HS-27A (cell line): ENCODE data around the gene SMIM32.

Experiments
- DNase-seq: peaks from one replicate; pipeline ENCODE4 v3.0.0-alpha.2; 2012; ENCODE audit warnings: low read depth, missing footprints

The SMIM32 gene

DNA sequence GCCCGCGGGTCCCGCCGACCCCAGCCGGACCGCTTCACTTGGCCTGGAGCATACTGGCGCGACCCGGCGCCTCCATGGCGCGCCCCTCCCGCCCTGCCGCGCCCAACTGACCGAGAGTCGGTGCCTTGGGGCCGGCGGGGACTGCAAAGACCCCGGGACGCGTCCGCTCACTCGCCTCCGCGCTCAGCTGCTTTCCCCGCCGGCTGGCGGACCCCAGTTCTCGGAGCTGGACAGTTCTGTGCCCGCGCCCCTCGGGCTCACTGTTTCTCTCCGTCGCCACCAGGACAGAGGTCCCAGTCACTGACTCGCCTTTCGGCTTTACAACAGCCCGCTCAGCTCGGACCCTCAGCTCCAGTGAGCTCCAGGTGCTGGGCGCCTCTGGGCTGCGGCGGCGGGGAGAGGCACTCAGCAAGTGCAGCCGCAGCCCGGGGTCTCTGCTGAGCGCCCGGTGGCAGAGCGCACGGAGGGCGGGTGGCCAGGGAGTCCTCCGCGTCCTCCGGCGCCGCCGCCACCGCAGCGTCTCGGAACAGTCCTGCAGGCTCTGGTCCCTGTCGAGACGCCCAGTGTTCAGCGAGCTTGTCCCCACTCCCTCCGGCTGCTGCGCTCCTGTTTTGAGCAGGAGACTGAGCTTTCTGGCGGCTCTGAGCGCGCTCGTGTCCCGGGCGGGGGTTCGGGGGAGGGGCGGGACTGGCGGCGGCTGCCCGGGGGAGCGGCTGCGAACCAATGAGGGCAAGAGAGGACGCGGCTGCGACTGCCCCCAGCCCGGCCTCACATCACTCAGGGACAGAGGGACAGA, at the start of gene SMIM32:
SMIM32 (minus strand) TSS at position 637 of the 796 bp plus-strand sequence. CDS start 638 bp downstream, outside the sequence.
- no peak for DNase-seq

DNA sequence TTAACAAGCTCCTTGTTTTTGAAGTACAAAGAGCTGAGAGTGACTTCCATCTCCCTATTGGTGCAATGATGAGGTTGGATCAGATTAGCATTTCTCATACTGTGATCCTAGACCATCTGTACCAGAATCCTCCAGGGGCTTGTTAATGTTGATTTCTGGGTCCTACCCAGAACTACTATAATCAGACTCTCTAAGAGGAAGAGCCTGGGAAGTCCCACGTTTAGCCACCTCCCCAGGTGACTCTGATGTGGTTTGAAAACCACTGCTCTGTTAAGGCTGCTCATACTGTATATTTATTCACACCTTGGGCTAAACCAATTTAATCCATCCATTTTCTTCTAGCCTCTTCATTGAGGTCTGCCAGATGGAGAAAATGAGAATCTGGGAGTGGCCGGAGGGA, 49.6 kb upstream of the SMIM32 start:
- no peak for DNase-seq

DNA sequence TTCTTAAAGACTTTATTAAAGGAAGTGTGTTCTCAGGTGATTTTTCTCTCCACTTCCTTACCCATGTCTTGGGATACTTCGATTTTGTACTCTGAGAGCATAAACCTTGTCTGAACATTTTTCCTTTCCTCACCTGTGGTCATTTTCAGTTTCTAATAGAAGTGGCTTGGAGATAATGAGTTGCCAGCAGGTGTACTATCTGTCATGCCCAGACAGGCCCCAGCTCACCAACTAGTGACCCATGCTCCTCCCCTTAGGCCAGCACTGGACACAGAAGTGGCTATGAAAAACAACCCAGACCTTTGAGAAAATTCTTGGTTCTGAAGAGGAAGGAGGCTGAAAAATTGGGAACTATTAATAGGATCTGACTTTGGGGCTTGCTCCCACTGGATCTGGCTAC, 49.2 kb upstream of the SMIM32 start:
- no peak for DNase-seq

- DNase-seq, result no peak
These were observed 47.9 kb upstream of the SMIM32 start for GRCh38 chr5:136240894-136241293.

DNA sequence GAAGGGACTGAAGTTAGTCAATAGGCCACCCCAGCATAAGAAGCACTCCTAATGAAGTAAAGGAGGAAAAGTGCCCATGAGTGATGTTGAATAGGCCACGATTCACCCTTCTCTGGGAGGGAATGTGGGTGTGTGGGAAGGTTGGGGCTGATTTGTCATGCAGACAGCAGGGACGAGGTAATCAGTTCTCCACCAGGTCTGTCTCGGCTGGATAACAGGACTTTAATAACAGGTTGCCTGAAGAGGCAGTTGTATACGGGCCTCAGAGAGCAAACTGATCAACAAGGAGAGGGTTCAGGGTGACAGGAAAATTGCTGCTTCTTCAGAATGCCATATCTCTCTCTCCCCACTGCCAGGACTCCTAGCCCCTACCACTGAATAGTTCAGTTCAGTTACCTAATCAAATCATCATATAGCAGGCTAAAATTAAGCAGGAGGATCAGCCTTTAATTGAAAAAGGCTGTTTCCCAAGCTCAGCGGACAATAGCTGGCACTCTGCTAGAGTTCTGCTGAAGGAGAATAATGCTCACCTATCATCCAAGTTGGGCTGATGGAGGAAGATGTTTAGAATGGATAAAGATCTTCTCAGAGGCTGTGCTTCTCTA, 43.6 kb upstream of the SMIM32 start:
- DNase-seq, result no peak

DNA sequence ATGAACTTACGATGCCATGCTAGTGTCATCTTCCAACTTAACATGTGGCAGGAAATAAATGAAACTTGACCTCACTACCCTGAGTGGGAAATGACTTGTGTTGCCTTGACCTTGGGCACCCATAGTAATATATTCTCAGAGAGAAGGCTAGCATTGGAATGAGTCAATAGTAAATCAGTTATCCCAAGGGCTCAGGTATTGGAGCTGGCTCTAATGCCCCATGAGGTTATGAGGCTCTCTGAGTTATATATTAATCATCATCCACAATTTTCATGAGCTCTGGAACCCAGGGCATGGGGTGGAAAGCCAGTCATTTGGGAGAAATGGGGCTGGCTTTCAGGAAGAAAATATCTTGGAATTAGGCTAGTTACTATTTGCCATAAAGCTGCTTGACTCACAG, 42.4 kb upstream of the SMIM32 start:
- DNase-seq, result no peak

GRCh38 chr5:136232316-136232715, 39.4 kb upstream of the SMIM32 start:
- DNase-seq, result no peak

DNA sequence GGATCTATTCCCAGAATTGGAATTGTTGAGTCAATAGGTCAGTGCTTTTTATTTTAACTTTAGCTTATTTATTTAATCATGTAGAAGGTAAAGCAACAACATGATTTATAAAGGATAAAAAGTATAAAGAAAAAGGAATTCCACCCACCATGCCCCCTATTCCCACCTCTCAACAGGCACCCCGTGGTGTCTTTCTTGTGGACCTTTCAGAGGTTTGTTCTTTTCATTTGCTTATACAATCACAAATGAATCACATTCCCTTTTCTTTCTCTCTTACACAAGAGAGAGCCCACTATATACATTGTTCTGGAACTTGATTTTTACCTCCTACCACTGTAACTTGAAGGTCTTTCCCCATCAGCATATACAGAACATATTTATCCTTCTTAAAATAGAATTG, 37.2 kb upstream of the SMIM32 start:
- no peak for DNase-seq

DNA sequence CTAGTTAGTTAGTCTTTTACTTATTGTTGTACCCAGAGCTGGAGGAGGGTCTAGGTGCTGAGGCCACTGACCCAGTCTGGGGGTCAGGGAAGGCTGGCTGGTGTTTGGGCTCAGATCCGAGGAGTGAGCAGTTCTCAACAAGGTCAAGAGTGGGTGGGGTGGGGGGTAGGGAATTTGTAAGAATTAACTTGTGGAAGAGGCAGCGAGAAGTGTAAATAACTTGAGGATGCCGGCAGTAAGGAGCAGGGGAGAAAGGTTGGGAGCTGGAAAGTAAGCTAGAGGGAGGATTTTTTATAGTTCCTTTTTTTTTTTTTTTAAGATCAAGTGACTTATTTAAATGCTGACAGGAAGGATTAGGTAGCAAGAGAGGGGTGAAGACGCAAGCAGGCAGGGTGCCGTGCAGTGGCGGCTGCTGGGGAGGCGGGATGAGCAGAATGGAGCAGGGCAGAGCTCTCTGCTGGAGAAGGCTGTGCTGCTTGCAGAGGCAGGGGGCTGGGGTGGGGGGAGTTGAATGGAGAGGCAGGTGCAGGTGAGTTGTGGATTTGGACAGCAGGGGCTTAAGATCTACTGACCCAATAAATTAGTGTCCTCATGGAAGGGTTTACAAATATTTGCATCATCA, 35.3 kb upstream of the SMIM32 start:
- DNase-seq, result no peak

DNA sequence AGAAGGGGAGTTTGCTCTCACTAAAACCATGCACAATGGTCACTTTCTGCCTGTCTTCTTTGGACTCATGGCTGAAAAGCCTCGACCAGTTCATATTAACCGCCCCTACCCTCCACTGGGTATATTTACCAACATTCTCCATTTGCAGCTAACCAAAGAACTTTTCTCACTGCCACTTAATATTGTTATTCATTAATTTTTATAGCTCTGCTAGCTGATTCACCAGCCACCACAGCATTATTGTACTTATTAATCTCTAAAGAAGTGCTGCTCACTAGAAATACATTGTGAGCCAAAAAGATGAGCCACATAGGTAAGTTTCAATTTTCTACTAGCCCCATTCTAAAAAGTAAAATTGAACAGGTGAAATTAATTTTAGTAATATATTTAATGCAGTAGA, 33.4 kb upstream of the SMIM32 start:
- DNase-seq, result no peak

- no peak for DNase-seq
These were observed 32.8 kb upstream of the SMIM32 start for GRCh38 chr5:136225796-136226195.

- DNase-seq, result no peak
These were observed 29.7 kb upstream of the SMIM32 start for GRCh38 chr5:136222580-136223235.

DNA sequence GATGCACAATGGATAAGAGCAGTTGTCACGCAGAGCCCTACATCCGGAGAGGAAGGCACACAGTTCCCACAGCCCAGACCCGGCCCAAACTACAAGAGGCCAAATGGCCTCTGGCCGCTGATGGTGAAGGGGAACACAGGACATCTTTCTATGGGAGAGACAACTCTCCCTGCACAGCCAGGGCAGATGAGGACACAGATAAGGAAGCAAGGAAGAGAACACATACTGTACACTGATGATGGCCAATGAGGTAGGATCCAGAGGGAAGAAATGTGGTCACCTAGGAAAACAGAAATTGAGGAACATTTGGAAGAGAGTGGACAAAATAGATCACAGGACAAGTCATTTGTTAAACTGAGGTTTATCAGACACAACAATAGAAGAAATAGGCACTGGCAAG, 28.4 kb upstream of the SMIM32 start:
- no peak for DNase-seq

DNA sequence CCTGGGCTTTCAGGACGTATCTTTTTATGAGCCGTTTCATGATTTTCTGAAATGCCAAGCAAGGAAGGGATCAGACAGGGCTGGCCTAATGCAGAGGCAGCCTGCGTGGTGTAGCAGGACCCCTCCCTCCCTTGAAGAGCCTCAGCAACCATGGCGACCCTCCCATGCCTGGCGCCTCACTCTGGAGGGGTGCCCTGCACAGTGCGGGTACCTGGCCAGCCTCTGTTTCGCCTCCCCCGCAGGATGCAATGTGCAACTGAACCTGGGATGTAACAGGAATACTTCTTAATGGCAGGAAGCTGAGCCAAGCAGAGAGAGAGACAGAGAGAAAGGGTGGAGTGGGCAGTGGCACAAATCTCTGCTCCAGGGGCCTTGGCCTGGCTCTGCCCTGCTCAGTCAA, 23.3 kb upstream of the SMIM32 start:
- no peak for DNase-seq

GRCh38 chr5:136215812-136216211, 22.9 kb upstream of the SMIM32 start:
- DNase-seq, result no peak

- DNase-seq, result no peak
These were observed 21.0 kb upstream of the SMIM32 start for GRCh38 chr5:136213919-136214493.

GRCh38 chr5:136212252-136212721, 19.3 kb upstream of the SMIM32 start:
- no peak for DNase-seq

GRCh38 chr5:136211282-136212040, 18.5 kb upstream of the SMIM32 start:
- no peak for DNase-seq

DNA sequence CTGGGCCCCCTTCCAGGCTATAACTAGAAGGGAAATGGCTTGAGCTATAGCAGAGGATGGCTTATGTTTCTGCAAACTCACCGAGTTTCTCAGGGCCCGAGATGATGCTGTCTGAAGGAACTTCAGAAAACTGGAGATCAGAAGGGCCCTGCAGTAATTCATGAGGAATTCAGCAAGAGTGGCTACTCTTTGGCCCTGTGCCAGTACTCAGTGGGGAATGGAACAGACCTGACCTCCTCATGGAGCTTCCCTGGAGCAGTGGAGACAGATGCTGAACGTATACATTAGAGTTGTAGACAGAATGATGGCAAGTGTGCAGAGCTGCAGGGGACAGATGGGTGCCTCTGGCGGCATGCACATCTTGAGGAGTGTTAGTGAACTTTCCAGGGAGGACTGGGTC, 17.3 kb upstream of the SMIM32 start:
- DNase-seq, result no peak

- no peak for DNase-seq
These were observed 16.5 kb upstream of the SMIM32 start for GRCh38 chr5:136209346-136209910.

DNA sequence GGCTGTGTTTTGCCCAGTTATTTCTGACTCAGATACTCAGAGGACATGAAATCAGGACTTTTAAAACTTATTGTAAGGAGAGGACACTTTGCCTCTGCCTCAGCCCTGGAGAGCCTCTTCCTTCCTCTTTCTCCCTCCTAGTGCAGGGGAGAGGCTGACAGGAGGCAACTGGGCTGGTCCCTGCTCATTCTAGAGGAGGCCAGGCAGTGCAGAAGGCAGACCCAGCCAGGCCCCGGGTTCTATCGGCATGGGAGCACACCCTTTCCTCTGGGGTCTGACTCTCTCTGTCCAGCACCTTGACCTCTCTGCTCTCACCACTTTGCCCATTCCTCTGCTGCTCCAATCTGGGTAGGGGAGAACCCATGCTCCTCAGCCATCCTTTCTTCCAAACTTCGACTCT, 16.0 kb upstream of the SMIM32 start:
- no peak for DNase-seq
